ENCODE results near the gene ITPK1.
"Not testable (repeated sequence)": the region's sequence is repeated elsewhere in the genome, so short reads cannot be mapped to it uniquely, and the experiment has no call there.

The ITPK1 gene

GRCh38 chr14:93115821-93116675 is at the start of gene ITPK1:
TSS of gene ITPK1 (minus strand) at chr14:93115925. CDS start at chr14:93115163, 762 bp downstream.
- Histone ChIP-seq H3K27ac (peak within 1 kb of the TSS; percentile 89 to 99 (median 95)), H3K4me3 (peak within 1 kb of the TSS; percentile 45 to 83 (median 78))

GRCh38 chr14:93163564-93163963 is 47.8 kb upstream of the ITPK1 start:
- H3K27ac ChIP-seq: no peak overlapping the region
- no peak overlapping the region for H3K4me3 ChIP-seq

- Histone ChIP-seq H3K27ac (no peak overlapping the region), H3K4me3 (no peak overlapping the region)
These were observed 45.8 kb upstream of the ITPK1 start for GRCh38 chr14:93161411-93161940.

GRCh38 chr14:93160353-93160801 is 44.7 kb upstream of the ITPK1 start:
- Histone ChIP-seq H3K4me3 (no peak overlapping the region), H3K27ac (no peak overlapping the region)

- H3K27ac ChIP-seq, H3K4me3 ChIP-seq: not testable (repeated sequence)
These were observed 44.1 kb upstream of the ITPK1 start for GRCh38 chr14:93159625-93160352.

- H3K27ac ChIP-seq, H3K4me3 ChIP-seq: not testable (repeated sequence)
These were observed 42.6 kb upstream of the ITPK1 start for GRCh38 chr14:93158349-93158748.

GRCh38 chr14:93156693-93157369 is 41.1 kb upstream of the ITPK1 start:
- H3K27ac ChIP-seq: no peak overlapping the region
- no peak overlapping the region for H3K4me3 ChIP-seq

GRCh38 chr14:93155667-93156066 is 39.9 kb upstream of the ITPK1 start:
- Histone ChIP-seq H3K27ac (no peak overlapping the region), H3K4me3 (no peak overlapping the region)

- H3K4me3 ChIP-seq: no peak overlapping the region
- H3K27ac ChIP-seq: no peak overlapping the region
These were observed 37.4 kb upstream of the ITPK1 start for GRCh38 chr14:93153121-93153520.

- H3K27ac ChIP-seq: peak overlapping the region in 9 of 21 experiments; percentile 4 to 79 (median 49)
- H3K4me3 ChIP-seq: peak overlapping the region in 1 of 7 experiments; percentile 8
These were observed 34.8 kb upstream of the ITPK1 start for GRCh38 chr14:93150227-93151208.

- Histone ChIP-seq H3K4me3 (no peak overlapping the region), H3K27ac (no peak overlapping the region)
These were observed 33.3 kb upstream of the ITPK1 start for GRCh38 chr14:93148979-93149378.

- no peak overlapping the region for H3K4me3 ChIP-seq
These were observed 30.4 kb upstream of the ITPK1 start for GRCh38 chr14:93146119-93146518.

GRCh38 chr14:93142854-93143652 is 27.3 kb upstream of the ITPK1 start:
- no peak overlapping the region for H3K4me3 ChIP-seq
- no peak overlapping the region for H3K27ac ChIP-seq

More at GRCh38 chr14:93146119-93146518, 30.4 kb upstream of the ITPK1 start:
- no peak overlapping the region for H3K27ac ChIP-seq

GRCh38 chr14:93137864-93138263 is 22.1 kb upstream of the ITPK1 start:
- Histone ChIP-seq H3K4me3 (no peak overlapping the region), H3K27ac (no peak overlapping the region)

GRCh38 chr14:93136508-93136907 is 20.8 kb upstream of the ITPK1 start:
- H3K27ac ChIP-seq, H3K4me3 ChIP-seq: not testable (repeated sequence)

- H3K27ac ChIP-seq: no peak overlapping the region
- no peak overlapping the region for H3K4me3 ChIP-seq
These were observed 20.3 kb upstream of the ITPK1 start for GRCh38 chr14:93136009-93136408.

- H3K27ac ChIP-seq: no peak overlapping the region
- H3K4me3 ChIP-seq: no peak overlapping the region
These were observed 19.7 kb upstream of the ITPK1 start for GRCh38 chr14:93135399-93135798.

GRCh38 chr14:93133464-93133863 is 17.7 kb upstream of the ITPK1 start:
- Histone ChIP-seq H3K27ac (no peak overlapping the region), H3K4me3 (no peak overlapping the region)

Measured in skin epidermis (tissue), 12 donors.